OCI-LY1 (cell line): ENCODE measurements around the gene ADCYAP1R1.

Experiments
- H2AFZ ChIP-seq: fragments of 200-600 bp; sonication (generic), shearing (Covaris generic); 2 replicates; pipeline ENCODE4 v1.6.0; 2014; ENCODE audit warnings: antibody characterized with exemption, mild to moderate bottlenecking, low read length
- H3F3A ChIP-seq: fragments of 200-600 bp; sonication (generic), shearing (Covaris generic); 2 replicates; pipeline ENCODE4 v1.6.0; 2014; ENCODE audit warnings: mild to moderate bottlenecking, antibody characterized with exemption, low read length, moderate library complexity; ENCODE audit not compliant: insufficient read depth
- H3K27ac ChIP-seq: fragments of 200-600 bp; sonication (generic); 2 replicates; pipeline ENCODE4 v1.5.1; 2014; ENCODE audit warnings: low read length, mixed run types, mild to moderate bottlenecking, low read depth; ENCODE audit not compliant: poor library complexity, severe bottlenecking
- H3K27me3 ChIP-seq: fragments of 200-600 bp; sonication (generic); 2 replicates; pipeline ENCODE4 v1.6.0; 2014; ENCODE audit warnings: antibody characterized with exemption, mild to moderate bottlenecking, low read length, moderate library complexity; ENCODE audit not compliant: insufficient read depth
- H3K36me3 ChIP-seq: fragments of 200-600 bp; sonication (generic); 2 replicates; pipeline ENCODE4 v1.6.1; 2014; ENCODE audit warnings: mild to moderate bottlenecking, antibody characterized with exemption, low read length, moderate library complexity, mixed read lengths; ENCODE audit not compliant: insufficient read depth
- H3K4me1 ChIP-seq: fragments of 200-600 bp; sonication (generic); 2 replicates; pipeline ENCODE4 v1.5.1; 2014; ENCODE audit warnings: mild to moderate bottlenecking, low read length, moderate library complexity; ENCODE audit not compliant: insufficient read depth, severe bottlenecking
- H3K4me2 ChIP-seq: fragments of 200-600 bp; sonication (generic), shearing (Covaris generic); 2 replicates; pipeline ENCODE4 v1.6.1; 2014; ENCODE audit warnings: low read length
- H3K4me3 ChIP-seq: fragments of 200-600 bp; sonication (generic); 2 replicates; pipeline ENCODE4 v1.5.1; 2014; ENCODE audit warnings: low read length, low read depth, mild to moderate bottlenecking, mixed read lengths; ENCODE audit not compliant: poor library complexity, severe bottlenecking
- H3K79me2 ChIP-seq: fragments of 200-600 bp; shearing (Covaris generic); 2 replicates; pipeline ENCODE4 v1.6.1; 2016; ENCODE audit warnings: mixed run types, low read length, mixed read lengths; ENCODE audit not compliant: insufficient read depth
- H3K9ac ChIP-seq: fragments of 200-600 bp; sonication (generic), shearing (Covaris generic); 2 replicates; pipeline ENCODE4 v1.6.1; 2014; ENCODE audit warnings: mild to moderate bottlenecking, low read length, mixed read lengths
- H3K9me2 ChIP-seq: fragments of 200-600 bp; sonication (generic), shearing (Covaris generic); 2 replicates; pipeline ENCODE4 v1.6.1; 2014; ENCODE audit warnings: low read depth, mild to moderate bottlenecking, low read length, mixed read lengths
- H3K9me3 ChIP-seq: fragments of 200-600 bp; shearing (Covaris generic); 2 replicates; pipeline ENCODE4 v1.6.1; 2014; ENCODE audit warnings: low read length, mixed read lengths
- H4K20me1 ChIP-seq: fragments of 200-600 bp; sonication (generic), shearing (Covaris generic); 2 replicates; pipeline ENCODE4 v1.6.0; 2016; ENCODE audit warnings: mild to moderate bottlenecking, low read length; ENCODE audit not compliant: insufficient read depth
- CTCF ChIP-seq: fragments of 200-600 bp; sonication (generic), shearing (Covaris generic); IDR thresholded peaks from 2 replicates; pipeline ENCODE4 v1.5.1; 2017; ENCODE audit warnings: mild to moderate bottlenecking, antibody characterized with exemption, low read length, moderate library complexity, mixed read lengths
- EZH2 ChIP-seq: fragments of 200-600 bp; sonication (generic), shearing (Covaris generic); IDR thresholded peaks from 2 replicates; pipeline ENCODE4 v1.8.0; 2017; ENCODE audit warnings: borderline replicate concordance, mixed run types, mild to moderate bottlenecking, antibody characterized with exemption, low read length, moderate library complexity, mixed read lengths

ADCYAP1R1 gene

GRCh38 chr7:31065021-31065593 is 13.0 kb downstream of the ADCYAP1R1 start:
- Histone ChIP-seq H3K9ac (no peak overlapping the region), H3K27me3 (peaks cover 4% of the 10 kb centered on the region; the same call in 1 of the 2 replicates), H3K36me3 (no peaks in the 10 kb centered on the region), H3K27ac (no peak overlapping the region), H3K4me1 (no peaks in the 10 kb centered on the region), H3K9me3 (no peaks in the 10 kb centered on the region), H3K4me2 (no peak overlapping the region), H4K20me1 (no peaks in the 10 kb centered on the region), H3K9me2 (no peaks in the 10 kb centered on the region), H2AFZ (no peak overlapping the region), H3K79me2 (no peaks in the 10 kb centered on the region), H3F3A (no peaks in the 10 kb centered on the region), H3K4me3 (no peak overlapping the region)
- no peak for TF ChIP-seq CTCF
- no peak for TF ChIP-seq EZH2

GRCh38 chr7:31065840-31066239 is 13.7 kb downstream of the ADCYAP1R1 start:
- no peaks in the 10 kb centered on the region for H3K36me3 ChIP-seq
- no peaks in the 10 kb centered on the region for H3F3A ChIP-seq
- H2AFZ ChIP-seq: no peak overlapping the region
- no peaks in the 10 kb centered on the region for H4K20me1 ChIP-seq
- H3K9me3 ChIP-seq: no peaks in the 10 kb centered on the region
- TF ChIP-seq EZH2 (no peak), CTCF (no peak)
- no peaks in the 10 kb centered on the region for H3K9me2 ChIP-seq
- H3K4me2 ChIP-seq: no peak overlapping the region
- peaks cover 4% of the 10 kb centered on the region; the same call in 1 of the 2 replicates for H3K27me3 ChIP-seq
- no peak overlapping the region for H3K9ac ChIP-seq
- no peak overlapping the region for H3K27ac ChIP-seq
- H3K4me1 ChIP-seq: no peaks in the 10 kb centered on the region
- no peaks in the 10 kb centered on the region for H3K79me2 ChIP-seq
- no peak overlapping the region for H3K4me3 ChIP-seq

GRCh38 chr7:31066516-31067130 is 14.5 kb downstream of the ADCYAP1R1 start:
- H3K4me3 ChIP-seq: no peak overlapping the region
- no peaks in the 10 kb centered on the region for H3K79me2 ChIP-seq
- H3K9me3 ChIP-seq: no peaks in the 10 kb centered on the region
- no peaks in the 10 kb centered on the region for H3F3A ChIP-seq
- no peaks in the 10 kb centered on the region for H3K9me2 ChIP-seq
- no peak overlapping the region for H3K27ac ChIP-seq
- TF ChIP-seq CTCF: no peak
- no peak for TF ChIP-seq EZH2
- H4K20me1 ChIP-seq: no peaks in the 10 kb centered on the region
- no peaks in the 10 kb centered on the region for H3K36me3 ChIP-seq
- H3K4me1 ChIP-seq: no peaks in the 10 kb centered on the region
- H3K27me3 ChIP-seq: peaks cover 4% of the 10 kb centered on the region; the same call in 1 of the 2 replicates
- H2AFZ ChIP-seq: no peak overlapping the region
- H3K9ac ChIP-seq: no peak overlapping the region
- no peak overlapping the region for H3K4me2 ChIP-seq
